Panc1 (cell line): ENCODE measurements around the gene SPINK1. TPM values are rescaled to one million over a fixed set of nuclear protein-coding genes. Genes with fewer than 3 reads are reported as not detected.
"Not testable (repeated sequence)": the region's sequence is repeated elsewhere in the genome, so short reads cannot be mapped to it uniquely, and the experiment has no call there.

Experiments used
- ATAC-seq: fragments of 200-7000 bp; cut with Tn5 transposase; 2 replicates; pipeline ENCODE4 v1.9.1; 2020; ENCODE audit warnings: mild to moderate bottlenecking, moderate library complexity
- BruUV-seq: library from RNA; stranded (reverse); fragments of 400-500 nt; replicated peaks from 2 replicates; lab custom pipeline; 2021; lab: Mats Ljungman, UMichigan
- CTCF ChIA-PET: fragments of 300-600 bp; sonication (Branson Sonifier 250); formaldehyde crosslinking; loops from one replicate; lab custom pipeline; 2022; ENCODE audit warnings: antibody characterized with exemption; lab: Charles Lee
- POLR2A ChIA-PET: fragments of 300-600 bp; sonication (Branson Sonifier 250); formaldehyde crosslinking; loops from one replicate; lab custom pipeline; 2022; ENCODE audit warnings: antibody characterized with exemption; lab: Charles Lee
- DNase-seq: peaks from one replicate; pipeline ENCODE4 v3.0.0-alpha.2; 2010; ENCODE audit warnings: low read depth, low spot score
- H3K27ac ChIP-seq: 2 replicates; pipeline ENCODE4 v1.5.1; 2011; ENCODE audit warnings: mild to moderate bottlenecking, low read length, inconsistent platforms
- H3K27me3 ChIP-seq: fragments of 200-500 bp; sonication (Bioruptor generic); 2 replicates; pipeline ENCODE4 v1.6.0; 2014; ENCODE audit warnings: low read length, inconsistent platforms; ENCODE audit not compliant: control insufficient read depth, insufficient read depth
- H3K36me3 ChIP-seq: fragments of 200-500 bp; sonication (Bioruptor generic); 2 replicates; pipeline ENCODE4 v1.5.1; 2014; ENCODE audit warnings: inconsistent platforms, mild to moderate bottlenecking, low read length, moderate library complexity; ENCODE audit not compliant: control insufficient read depth, insufficient read depth
- H3K4me1 ChIP-seq: 2 replicates; pipeline ENCODE4 v1.5.1; 2011; ENCODE audit warnings: inconsistent platforms, mild to moderate bottlenecking, low read length, moderate library complexity; ENCODE audit not compliant: control insufficient read depth, insufficient read depth
- H3K4me3 ChIP-seq, 2 experiments: 2 replicates each; pipeline ENCODE4 v1.5.1; 2011 to 2012; ENCODE audit warnings: low read depth in 2 of 2, low read length in 2 of 2, mild to moderate bottlenecking in 2 of 2, inconsistent platforms in 1 of 2, moderate library complexity in 1 of 2
- H3K9me3 ChIP-seq: fragments of 200-500 bp; sonication (Bioruptor generic); 2 replicates; pipeline ENCODE4 v1.5.1; 2014; ENCODE audit warnings: low read depth, mild to moderate bottlenecking, inconsistent platforms, low read length, moderate library complexity; ENCODE audit not compliant: control insufficient read depth, insufficient read depth
- POLR2AphosphoS5 ChIP-seq: IDR thresholded peaks from 2 replicates; pipeline ENCODE4 v1.6.1; 2012; ENCODE audit warnings: mild to moderate bottlenecking, low read depth, low read length, moderate library complexity
- SIN3A ChIP-seq: IDR thresholded peaks from 2 replicates; pipeline ENCODE4 v1.6.1; 2012; ENCODE audit warnings: low read depth, mild to moderate bottlenecking, low read length, moderate library complexity, borderline replicate concordance; ENCODE audit not compliant: insufficient read depth
- TCF7L2 ChIP-seq: IDR thresholded peaks from 2 replicates; pipeline ENCODE4 v1.6.1; 2011; ENCODE audit warnings: mild to moderate bottlenecking, low read depth, low read length, inconsistent platforms
- in situ Hi-C: cut with HindIII; loops from 2 replicates; pipeline ENCODE4 v1.10.0; 2016; ENCODE audit warnings: low sequenced_read_pairs, low pct_unique_long_range_greater_than_20kb
- intact Hi-C: fragments of 100-400 bp; cut with micrococcal nuclease; formaldehyde crosslinking; loops from one replicate; pipeline ENCODE4 v1.10.0; 2022; ENCODE audit not compliant: unreplicated experiment
- total RNA-seq: library from RNA; stranded (reverse); gene quantifications from one replicate; pipeline ENCODE4 v1.2.1, GENCODE V29; 2021; ENCODE audit not compliant: unreplicated experiment
- TF ChIP-seq, protein P1 (sequence below): fragments of 450-650 bp; IDR thresholded peaks from 2 replicates; pipeline ENCODE4 v1.5.1; 2017; ENCODE audit warnings: mild to moderate bottlenecking
- TF ChIP-seq, protein P2 (sequence below), 2 experiments: IDR thresholded peaks; 2 replicates each; pipeline ENCODE4 v1.6.1; 2011 to 2012; ENCODE audit warnings: low read depth in 2 of 2, control low read depth in 1 of 2, low read length in 1 of 2, mild to moderate bottlenecking in 1 of 2, moderate library complexity in 1 of 2; ENCODE audit not compliant: insufficient read depth in 1 of 2

SPINK1 gene
- total RNA-seq, 1 experiment from 2014 or later, result 3.0 TPM

DNA sequence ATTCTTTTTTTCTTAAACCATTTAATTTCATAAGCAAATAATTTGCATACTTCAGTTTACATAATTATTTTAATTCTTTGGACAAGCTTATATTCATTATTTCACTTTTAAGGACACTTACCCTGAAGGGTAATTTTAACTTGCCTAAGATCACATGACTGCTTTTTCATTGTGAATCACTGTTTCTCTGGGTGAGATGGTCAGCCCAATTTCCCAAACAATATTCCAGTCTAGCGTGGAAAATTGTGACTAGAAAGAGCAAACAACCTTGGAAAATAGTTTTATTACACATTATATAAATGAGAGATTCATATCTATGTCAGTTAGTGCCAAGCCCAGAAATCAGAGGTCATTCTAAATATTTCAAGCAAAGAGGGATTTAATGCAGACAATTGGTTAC, 27.5 kb downstream of the SPINK1 start:
- Histone ChIP-seq H3K4me3 (no peak overlapping the region), H3K9me3 (no peaks in the 10 kb centered on the region), H3K4me1 (no peaks in the 10 kb centered on the region), H3K27me3 (no peaks in the 10 kb centered on the region; the same call in 1 of the 2 replicates), H3K36me3 (no peaks in the 10 kb centered on the region), H3K27ac (no peak overlapping the region)
- intact Hi-C loops (no loop called here), in situ Hi-C loops (no loop called here)
- no TSS peak for BruUV-seq
- no peak for TF ChIP-seq SIN3A
- no peak for TF ChIP-seq TCF7L2
- TF ChIP-seq, protein P1, sequence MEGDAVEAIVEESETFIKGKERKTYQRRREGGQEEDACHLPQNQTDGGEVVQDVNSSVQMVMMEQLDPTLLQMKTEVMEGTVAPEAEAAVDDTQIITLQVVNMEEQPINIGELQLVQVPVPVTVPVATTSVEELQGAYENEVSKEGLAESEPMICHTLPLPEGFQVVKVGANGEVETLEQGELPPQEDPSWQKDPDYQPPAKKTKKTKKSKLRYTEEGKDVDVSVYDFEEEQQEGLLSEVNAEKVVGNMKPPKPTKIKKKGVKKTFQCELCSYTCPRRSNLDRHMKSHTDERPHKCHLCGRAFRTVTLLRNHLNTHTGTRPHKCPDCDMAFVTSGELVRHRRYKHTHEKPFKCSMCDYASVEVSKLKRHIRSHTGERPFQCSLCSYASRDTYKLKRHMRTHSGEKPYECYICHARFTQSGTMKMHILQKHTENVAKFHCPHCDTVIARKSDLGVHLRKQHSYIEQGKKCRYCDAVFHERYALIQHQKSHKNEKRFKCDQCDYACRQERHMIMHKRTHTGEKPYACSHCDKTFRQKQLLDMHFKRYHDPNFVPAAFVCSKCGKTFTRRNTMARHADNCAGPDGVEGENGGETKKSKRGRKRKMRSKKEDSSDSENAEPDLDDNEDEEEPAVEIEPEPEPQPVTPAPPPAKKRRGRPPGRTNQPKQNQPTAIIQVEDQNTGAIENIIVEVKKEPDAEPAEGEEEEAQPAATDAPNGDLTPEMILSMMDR, result no peak
- no peak for TF ChIP-seq POLR2AphosphoS5
- TF ChIP-seq, protein P2, sequence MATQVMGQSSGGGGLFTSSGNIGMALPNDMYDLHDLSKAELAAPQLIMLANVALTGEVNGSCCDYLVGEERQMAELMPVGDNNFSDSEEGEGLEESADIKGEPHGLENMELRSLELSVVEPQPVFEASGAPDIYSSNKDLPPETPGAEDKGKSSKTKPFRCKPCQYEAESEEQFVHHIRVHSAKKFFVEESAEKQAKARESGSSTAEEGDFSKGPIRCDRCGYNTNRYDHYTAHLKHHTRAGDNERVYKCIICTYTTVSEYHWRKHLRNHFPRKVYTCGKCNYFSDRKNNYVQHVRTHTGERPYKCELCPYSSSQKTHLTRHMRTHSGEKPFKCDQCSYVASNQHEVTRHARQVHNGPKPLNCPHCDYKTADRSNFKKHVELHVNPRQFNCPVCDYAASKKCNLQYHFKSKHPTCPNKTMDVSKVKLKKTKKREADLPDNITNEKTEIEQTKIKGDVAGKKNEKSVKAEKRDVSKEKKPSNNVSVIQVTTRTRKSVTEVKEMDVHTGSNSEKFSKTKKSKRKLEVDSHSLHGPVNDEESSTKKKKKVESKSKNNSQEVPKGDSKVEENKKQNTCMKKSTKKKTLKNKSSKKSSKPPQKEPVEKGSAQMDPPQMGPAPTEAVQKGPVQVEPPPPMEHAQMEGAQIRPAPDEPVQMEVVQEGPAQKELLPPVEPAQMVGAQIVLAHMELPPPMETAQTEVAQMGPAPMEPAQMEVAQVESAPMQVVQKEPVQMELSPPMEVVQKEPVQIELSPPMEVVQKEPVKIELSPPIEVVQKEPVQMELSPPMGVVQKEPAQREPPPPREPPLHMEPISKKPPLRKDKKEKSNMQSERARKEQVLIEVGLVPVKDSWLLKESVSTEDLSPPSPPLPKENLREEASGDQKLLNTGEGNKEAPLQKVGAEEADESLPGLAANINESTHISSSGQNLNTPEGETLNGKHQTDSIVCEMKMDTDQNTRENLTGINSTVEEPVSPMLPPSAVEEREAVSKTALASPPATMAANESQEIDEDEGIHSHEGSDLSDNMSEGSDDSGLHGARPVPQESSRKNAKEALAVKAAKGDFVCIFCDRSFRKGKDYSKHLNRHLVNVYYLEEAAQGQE (IDR thresholded peaks at IDR 0.05; ENCODE audit: insufficient read depth in 1 of 2, low read depth in 2 of 2, low read length in 1 of 2), result no peak
- no peak for DNase-seq
- POLR2A ChIA-PET, result no interaction called here
- CTCF ChIA-PET, result no interaction called here
- no peak for ATAC-seq

DNA sequence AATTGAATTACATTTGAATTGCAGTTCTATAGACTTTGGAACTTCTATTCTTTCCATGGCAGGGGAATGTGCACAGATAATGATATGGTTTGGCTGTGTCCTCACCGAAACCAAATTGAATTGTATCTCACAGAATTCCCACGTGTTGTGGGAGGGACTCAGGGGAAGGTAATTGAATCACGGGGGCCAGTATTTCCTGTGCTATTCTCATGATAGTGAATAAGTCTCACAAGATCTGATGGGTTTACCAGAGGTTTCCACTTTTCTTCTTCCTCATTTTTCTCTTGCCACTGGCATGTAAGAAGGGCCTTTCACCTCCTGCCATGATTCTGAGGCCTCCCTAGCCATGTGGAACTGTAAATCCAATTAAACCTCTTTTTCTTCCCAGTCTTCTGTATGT, 28.3 kb downstream of the SPINK1 start:
- ATAC-seq, BruUV-seq, intact Hi-C loops: not testable (repeated sequence)

DNA sequence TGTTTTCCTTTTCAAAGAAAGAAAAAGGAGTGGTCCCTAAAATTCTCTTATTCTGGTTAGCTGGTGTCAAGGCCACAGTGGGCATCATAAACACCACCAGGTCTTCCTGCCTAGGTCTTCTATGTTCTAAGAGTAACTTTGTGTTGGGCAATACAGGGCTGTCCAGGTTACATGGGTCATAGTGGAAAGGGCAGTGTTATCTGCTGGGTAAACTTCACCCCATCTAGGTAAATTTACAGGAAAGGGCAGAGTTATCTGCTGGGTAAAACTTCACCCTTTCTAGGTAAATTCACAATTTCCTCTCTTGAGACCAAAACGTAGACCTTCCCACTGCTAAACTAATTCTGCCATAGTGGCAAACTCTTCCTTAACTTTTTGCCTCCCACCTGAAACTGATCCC, 30.0 kb downstream of the SPINK1 start:
- Histone ChIP-seq H3K27me3 (no peaks in the 10 kb centered on the region; the same call in 1 of the 2 replicates), H3K4me3 (no peak overlapping the region), H3K9me3 (no peaks in the 10 kb centered on the region), H3K27ac (no peak overlapping the region), H3K36me3 (no peaks in the 10 kb centered on the region), H3K4me1 (no peaks in the 10 kb centered on the region)
- BruUV-seq, result no TSS peak
- intact Hi-C loops (no loop called here), in situ Hi-C loops (no loop called here)
- ATAC-seq (no peak), DNase-seq (no peak)
- TF ChIP-seq, protein P1, result no peak
- TF ChIP-seq POLR2AphosphoS5 (no peak), TCF7L2 (no peak), SIN3A (no peak)
- TF ChIP-seq, protein P2 (IDR thresholded peaks at IDR 0.05; ENCODE audit: insufficient read depth in 1 of 2, low read depth in 2 of 2, low read length in 1 of 2), result no peak
- CTCF ChIA-PET, result no interaction called here
- POLR2A ChIA-PET, result no interaction called here

More for the DNA sequence above, 28.3 kb downstream of the SPINK1 start:
- H3K36me3 ChIP-seq, H3K9me3 ChIP-seq, H3K4me1 ChIP-seq, POLR2A ChIA-PET, H3K27me3 ChIP-seq, in situ Hi-C loops, H3K4me3 ChIP-seq, H3K27ac ChIP-seq, DNase-seq, CTCF ChIA-PET: not testable (repeated sequence)
